ENCODE data around the gene MRPL4. TPM values are rescaled to one million over a fixed set of nuclear protein-coding genes. Genes with fewer than 3 reads are reported as not detected.

The MRPL4 gene
- total and polyA plus RNA-seq, 2 of the 13 experiments (the other 11 are each of a cell fraction or from before 2014, with no cell fraction given) = 40.6 to 42.5 TPM

DNA sequence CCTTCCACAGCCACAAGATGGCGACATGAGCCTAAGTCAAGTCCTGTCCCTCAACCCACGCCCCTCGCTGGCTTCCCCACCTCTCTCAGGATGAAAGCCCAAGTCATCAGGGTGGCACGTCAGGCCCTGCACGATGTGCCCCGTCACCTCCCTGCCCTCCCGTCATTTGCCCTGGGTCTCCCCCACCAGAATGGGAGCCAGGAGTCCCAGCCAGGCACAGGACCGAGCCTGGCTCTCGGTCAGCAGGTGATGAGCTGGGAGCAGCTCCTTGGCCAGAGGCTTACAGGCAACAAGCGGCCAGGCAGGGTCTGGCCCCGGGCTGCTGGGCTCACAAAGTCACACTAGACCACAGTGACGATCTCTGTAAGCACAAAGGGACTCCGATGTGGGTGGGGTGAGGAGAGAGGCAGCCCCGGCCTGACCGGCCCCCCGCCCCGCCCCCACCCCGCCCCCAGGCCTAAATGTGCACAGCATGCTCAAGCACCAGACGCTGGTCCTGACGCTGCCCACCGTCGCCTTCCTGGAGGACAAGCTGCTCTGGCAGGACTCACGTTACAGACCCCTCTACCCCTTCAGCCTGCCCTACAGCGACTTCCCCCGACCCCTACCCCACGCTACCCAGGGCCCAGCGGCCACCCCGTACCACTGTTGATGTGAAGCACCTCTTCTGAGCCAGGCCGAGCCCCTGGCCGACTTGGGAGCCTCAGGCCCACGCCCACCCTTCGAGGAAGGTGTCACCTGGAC lies 7.3 kb downstream of the MRPL4 start (continued):
- TF ChIP-seq, protein P1, sequence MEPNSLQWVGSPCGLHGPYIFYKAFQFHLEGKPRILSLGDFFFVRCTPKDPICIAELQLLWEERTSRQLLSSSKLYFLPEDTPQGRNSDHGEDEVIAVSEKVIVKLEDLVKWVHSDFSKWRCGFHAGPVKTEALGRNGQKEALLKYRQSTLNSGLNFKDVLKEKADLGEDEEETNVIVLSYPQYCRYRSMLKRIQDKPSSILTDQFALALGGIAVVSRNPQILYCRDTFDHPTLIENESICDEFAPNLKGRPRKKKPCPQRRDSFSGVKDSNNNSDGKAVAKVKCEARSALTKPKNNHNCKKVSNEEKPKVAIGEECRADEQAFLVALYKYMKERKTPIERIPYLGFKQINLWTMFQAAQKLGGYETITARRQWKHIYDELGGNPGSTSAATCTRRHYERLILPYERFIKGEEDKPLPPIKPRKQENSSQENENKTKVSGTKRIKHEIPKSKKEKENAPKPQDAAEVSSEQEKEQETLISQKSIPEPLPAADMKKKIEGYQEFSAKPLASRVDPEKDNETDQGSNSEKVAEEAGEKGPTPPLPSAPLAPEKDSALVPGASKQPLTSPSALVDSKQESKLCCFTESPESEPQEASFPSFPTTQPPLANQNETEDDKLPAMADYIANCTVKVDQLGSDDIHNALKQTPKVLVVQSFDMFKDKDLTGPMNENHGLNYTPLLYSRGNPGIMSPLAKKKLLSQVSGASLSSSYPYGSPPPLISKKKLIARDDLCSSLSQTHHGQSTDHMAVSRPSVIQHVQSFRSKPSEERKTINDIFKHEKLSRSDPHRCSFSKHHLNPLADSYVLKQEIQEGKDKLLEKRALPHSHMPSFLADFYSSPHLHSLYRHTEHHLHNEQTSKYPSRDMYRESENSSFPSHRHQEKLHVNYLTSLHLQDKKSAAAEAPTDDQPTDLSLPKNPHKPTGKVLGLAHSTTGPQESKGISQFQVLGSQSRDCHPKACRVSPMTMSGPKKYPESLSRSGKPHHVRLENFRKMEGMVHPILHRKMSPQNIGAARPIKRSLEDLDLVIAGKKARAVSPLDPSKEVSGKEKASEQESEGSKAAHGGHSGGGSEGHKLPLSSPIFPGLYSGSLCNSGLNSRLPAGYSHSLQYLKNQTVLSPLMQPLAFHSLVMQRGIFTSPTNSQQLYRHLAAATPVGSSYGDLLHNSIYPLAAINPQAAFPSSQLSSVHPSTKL (CRISPR knock-in tag; IDR thresholded peaks at IDR 0.05) = no peak
- TF ChIP-seq NCOA1 (CRISPR knock-in tag; IDR thresholded peaks at IDR 0.05) (no peak), STAG1 (CRISPR knock-in tag; IDR thresholded peaks at IDR 0.05) (peak; percentile 85), XRCC5 (optimal IDR thresholded peaks at IDR 0.05; ENCODE audit: low read length) (peak; percentile 62), ZNF232 (CRISPR knock-in tag; IDR thresholded peaks at IDR 0.05; ENCODE audit: borderline replicate concordance) (no peak), ZFY (CRISPR knock-in tag; IDR thresholded peaks at IDR 0.05) (no peak), SP2 (CRISPR knock-in tag; IDR thresholded peaks at IDR 0.05) (peak; percentile 19; the same call in 1 of the 2 replicates), ZNF562 (CRISPR knock-in tag; IDR thresholded peaks at IDR 0.05; ENCODE audit: borderline replicate concordance) (no peak), SMC3 (IDR thresholded peaks at IDR 0.05; ENCODE audit: low read length) (peak; percentile 77), ZNF605 (CRISPR knock-in tag; IDR thresholded peaks at IDR 0.05) (no peak), ZNF382 (CRISPR knock-in tag; IDR thresholded peaks at IDR 0.05; ENCODE audit: borderline replicate concordance) (no peak), ZNF224 (CRISPR knock-in tag; IDR thresholded peaks at IDR 0.05) (no peak), KLF6 (CRISPR knock-in tag; IDR thresholded peaks at IDR 0.05) (no peak), MAFG (CRISPR knock-in tag; IDR thresholded peaks at IDR 0.05) (no peak), MTA1 (CRISPR knock-in tag; IDR thresholded peaks at IDR 0.05; ENCODE audit: borderline replicate concordance) (no peak), ZBTB21 (CRISPR knock-in tag; IDR thresholded peaks at IDR 0.05) (no peak)
- TF ChIP-seq, protein P2, sequence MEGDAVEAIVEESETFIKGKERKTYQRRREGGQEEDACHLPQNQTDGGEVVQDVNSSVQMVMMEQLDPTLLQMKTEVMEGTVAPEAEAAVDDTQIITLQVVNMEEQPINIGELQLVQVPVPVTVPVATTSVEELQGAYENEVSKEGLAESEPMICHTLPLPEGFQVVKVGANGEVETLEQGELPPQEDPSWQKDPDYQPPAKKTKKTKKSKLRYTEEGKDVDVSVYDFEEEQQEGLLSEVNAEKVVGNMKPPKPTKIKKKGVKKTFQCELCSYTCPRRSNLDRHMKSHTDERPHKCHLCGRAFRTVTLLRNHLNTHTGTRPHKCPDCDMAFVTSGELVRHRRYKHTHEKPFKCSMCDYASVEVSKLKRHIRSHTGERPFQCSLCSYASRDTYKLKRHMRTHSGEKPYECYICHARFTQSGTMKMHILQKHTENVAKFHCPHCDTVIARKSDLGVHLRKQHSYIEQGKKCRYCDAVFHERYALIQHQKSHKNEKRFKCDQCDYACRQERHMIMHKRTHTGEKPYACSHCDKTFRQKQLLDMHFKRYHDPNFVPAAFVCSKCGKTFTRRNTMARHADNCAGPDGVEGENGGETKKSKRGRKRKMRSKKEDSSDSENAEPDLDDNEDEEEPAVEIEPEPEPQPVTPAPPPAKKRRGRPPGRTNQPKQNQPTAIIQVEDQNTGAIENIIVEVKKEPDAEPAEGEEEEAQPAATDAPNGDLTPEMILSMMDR (CRISPR knock-in tag; IDR thresholded peaks at IDR 0.05) = peak; percentile 82
- TF ChIP-seq, protein P3, sequence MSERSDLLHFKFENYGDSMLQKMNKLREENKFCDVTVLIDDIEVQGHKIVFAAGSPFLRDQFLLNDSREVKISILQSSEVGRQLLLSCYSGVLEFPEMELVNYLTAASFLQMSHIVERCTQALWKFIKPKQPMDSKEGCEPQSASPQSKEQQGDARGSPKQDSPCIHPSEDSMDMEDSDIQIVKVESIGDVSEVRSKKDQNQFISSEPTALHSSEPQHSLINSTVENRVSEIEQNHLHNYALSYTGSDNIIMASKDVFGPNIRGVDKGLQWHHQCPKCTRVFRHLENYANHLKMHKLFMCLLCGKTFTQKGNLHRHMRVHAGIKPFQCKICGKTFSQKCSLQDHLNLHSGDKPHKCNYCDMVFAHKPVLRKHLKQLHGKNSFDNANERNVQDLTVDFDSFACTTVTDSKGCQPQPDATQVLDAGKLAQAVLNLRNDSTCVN (CRISPR knock-in tag; IDR thresholded peaks at IDR 0.05; ENCODE audit: borderline replicate concordance) = no peak
- TF ChIP-seq, protein P4, sequence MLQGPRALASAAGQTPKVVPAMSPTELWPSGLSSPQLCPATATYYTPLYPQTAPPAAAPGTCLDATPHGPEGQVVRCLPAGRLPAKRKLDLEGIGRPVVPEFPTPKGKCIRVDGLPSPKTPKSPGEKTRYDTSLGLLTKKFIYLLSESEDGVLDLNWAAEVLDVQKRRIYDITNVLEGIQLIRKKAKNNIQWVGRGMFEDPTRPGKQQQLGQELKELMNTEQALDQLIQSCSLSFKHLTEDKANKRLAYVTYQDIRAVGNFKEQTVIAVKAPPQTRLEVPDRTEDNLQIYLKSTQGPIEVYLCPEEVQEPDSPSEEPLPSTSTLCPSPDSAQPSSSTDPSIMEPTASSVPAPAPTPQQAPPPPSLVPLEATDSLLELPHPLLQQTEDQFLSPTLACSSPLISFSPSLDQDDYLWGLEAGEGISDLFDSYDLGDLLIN (CRISPR knock-in tag; IDR thresholded peaks at IDR 0.05; ENCODE audit: borderline replicate concordance) = no peak
- TF ChIP-seq, protein P5, sequence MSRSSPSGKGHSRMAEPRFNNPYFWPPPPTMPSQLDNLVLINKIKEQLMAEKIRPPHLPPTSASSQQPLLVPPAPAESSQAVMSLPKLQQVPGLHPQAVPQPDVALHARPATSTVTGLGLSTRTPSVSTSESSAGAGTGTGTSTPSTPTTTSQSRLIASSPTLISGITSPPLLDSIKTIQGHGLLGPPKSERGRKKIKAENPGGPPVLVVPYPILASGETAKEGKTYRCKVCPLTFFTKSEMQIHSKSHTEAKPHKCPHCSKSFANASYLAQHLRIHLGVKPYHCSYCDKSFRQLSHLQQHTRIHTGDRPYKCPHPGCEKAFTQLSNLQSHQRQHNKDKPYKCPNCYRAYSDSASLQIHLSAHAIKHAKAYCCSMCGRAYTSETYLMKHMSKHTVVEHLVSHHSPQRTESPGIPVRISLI (CRISPR knock-in tag; IDR thresholded peaks at IDR 0.05; ENCODE audit: borderline replicate concordance) = peak; percentile 96; the same call in 1 of the 2 replicates

Data from HepG2 (cell line).